ENCODE results near the gene RYR2.

The RYR2 gene

GRCh38 chr1:237029850-237030535 lies 12.0 kb upstream of the RYR2 start:
- Histone ChIP-seq H4K20me1 (ENCODE audit: insufficient read depth, low read length) (no peaks in the 10 kb centered on the region), H3K36me3 (replicated peaks; ENCODE audit: low read depth, low read length) (no peaks in the 10 kb centered on the region), H3K4me3 (ENCODE audit: low read length) (no peak overlapping the region), H3K9me3 (ENCODE audit: insufficient read depth, low read length) (0 out of 2 replicates have a peak, but pooled peaks cover 3% of the 10 kb centered on the region), H3K79me2 (ENCODE audit: low read length) (no peaks in the 10 kb centered on the region), H3K4me2 (ENCODE audit: low read length) (no peak overlapping the region), H3K4me1 (ENCODE audit: low read length) (peaks cover 12% of the 10 kb centered on the region), H3K27ac (ENCODE audit: low read length) (no peak overlapping the region), H3K27me3 (ENCODE audit: low read depth, low read length) (peaks cover 36% of the 10 kb centered on the region), H2AFZ (ENCODE audit: low read depth, low read length) (no peak overlapping the region), H3K9ac (ENCODE audit: low read length) (no peak overlapping the region)
- TF ChIP-seq EZH2phosphoT487 (IDR thresholded peaks at IDR 0.05; ENCODE audit: low read depth) (no peak), CTCF (IDR thresholded peaks at IDR 0.05; ENCODE audit: low read depth, low read length) (no peak)

- no peak overlapping the region for H3K4me2 ChIP-seq (ENCODE audit: low read length)
- H3K9me3 ChIP-seq (ENCODE audit: insufficient read depth, low read length), result no peaks in the 10 kb centered on the region
- no peak overlapping the region for H3K9ac ChIP-seq (ENCODE audit: low read length)
Measured at GRCh38 chr1:237031480-237031879, 10.5 kb upstream of the RYR2 start.

GRCh38 chr1:237032029-237032428 lies 10.0 kb upstream of the RYR2 start:
- Histone ChIP-seq H2AFZ (ENCODE audit: low read depth, low read length) (no peak overlapping the region), H3K27me3 (ENCODE audit: low read depth, low read length) (peaks cover 39% of the 10 kb centered on the region), H3K27ac (ENCODE audit: low read length) (no peak overlapping the region), H3K79me2 (ENCODE audit: low read length) (no peaks in the 10 kb centered on the region), H4K20me1 (ENCODE audit: insufficient read depth, low read length) (no peaks in the 10 kb centered on the region), H3K9ac (ENCODE audit: low read length) (no peak overlapping the region), H3K36me3 (replicated peaks; ENCODE audit: low read depth, low read length) (no peaks in the 10 kb centered on the region), H3K4me3 (ENCODE audit: low read length) (0 out of 2 replicates have a peak overlapping the region, but pooled peaks have one; percentile 12), H3K4me1 (ENCODE audit: low read length) (peaks cover 12% of the 10 kb centered on the region), H3K9me3 (ENCODE audit: insufficient read depth, low read length) (no peaks in the 10 kb centered on the region), H3K4me2 (ENCODE audit: low read length) (peak overlapping the region; percentile 41)
- TF ChIP-seq CTCF (IDR thresholded peaks at IDR 0.05; ENCODE audit: low read depth, low read length) (no peak), EZH2phosphoT487 (IDR thresholded peaks at IDR 0.05; ENCODE audit: low read depth) (no peak)

More at GRCh38 chr1:237031480-237031879, 10.5 kb upstream of the RYR2 start:
- TF ChIP-seq EZH2phosphoT487 (IDR thresholded peaks at IDR 0.05; ENCODE audit: low read depth) (no peak), CTCF (IDR thresholded peaks at IDR 0.05; ENCODE audit: low read depth, low read length) (no peak)
- Histone ChIP-seq H4K20me1 (ENCODE audit: insufficient read depth, low read length) (no peaks in the 10 kb centered on the region), H3K79me2 (ENCODE audit: low read length) (no peaks in the 10 kb centered on the region), H3K36me3 (replicated peaks; ENCODE audit: low read depth, low read length) (no peaks in the 10 kb centered on the region), H3K4me1 (ENCODE audit: low read length) (peaks cover 12% of the 10 kb centered on the region), H3K4me3 (ENCODE audit: low read length) (no peak overlapping the region), H3K27ac (ENCODE audit: low read length) (no peak overlapping the region), H2AFZ (ENCODE audit: low read depth, low read length) (no peak overlapping the region), H3K27me3 (ENCODE audit: low read depth, low read length) (peaks cover 36% of the 10 kb centered on the region)

GRCh38 chr1:237033061-237033460 lies 8.9 kb upstream of the RYR2 start:
- Histone ChIP-seq H3K4me2 (ENCODE audit: low read length) (no peak overlapping the region), H2AFZ (ENCODE audit: low read depth, low read length) (no peak overlapping the region), H3K79me2 (ENCODE audit: low read length) (no peaks in the 10 kb centered on the region), H3K4me3 (ENCODE audit: low read length) (no peak overlapping the region), H3K27ac (ENCODE audit: low read length) (no peak overlapping the region), H3K36me3 (replicated peaks; ENCODE audit: low read depth, low read length) (no peaks in the 10 kb centered on the region), H4K20me1 (ENCODE audit: insufficient read depth, low read length) (no peaks in the 10 kb centered on the region), H3K27me3 (ENCODE audit: low read depth, low read length) (peaks cover 39% of the 10 kb centered on the region), H3K9me3 (ENCODE audit: insufficient read depth, low read length) (no peaks in the 10 kb centered on the region), H3K4me1 (ENCODE audit: low read length) (peaks cover 12% of the 10 kb centered on the region), H3K9ac (ENCODE audit: low read length) (no peak overlapping the region)
- TF ChIP-seq EZH2phosphoT487 (IDR thresholded peaks at IDR 0.05; ENCODE audit: low read depth), result no peak
- TF ChIP-seq CTCF (IDR thresholded peaks at IDR 0.05; ENCODE audit: low read depth, low read length), result no peak

Data from OCI-LY3 (cell line).